OCI-LY3 (cell line): Measurements from ENCODE around the gene CHST15.

Experiments used
- EZH2phosphoT487 ChIP-seq: fragments of 200-600 bp; shearing (Covaris generic); IDR thresholded peaks from 2 replicates; pipeline ENCODE4 v1.6.1; 2018; ENCODE audit warnings: antibody characterized with exemption, mixed run types, low read depth
- TF ChIP-seq, protein P1 (sequence below): fragments of 200-600, 300-600 bp; sonication (generic); IDR thresholded peaks from 2 replicates; pipeline ENCODE4 v1.5.1; 2014; ENCODE audit warnings: antibody characterized with exemption, low read length, low read depth

DNA sequence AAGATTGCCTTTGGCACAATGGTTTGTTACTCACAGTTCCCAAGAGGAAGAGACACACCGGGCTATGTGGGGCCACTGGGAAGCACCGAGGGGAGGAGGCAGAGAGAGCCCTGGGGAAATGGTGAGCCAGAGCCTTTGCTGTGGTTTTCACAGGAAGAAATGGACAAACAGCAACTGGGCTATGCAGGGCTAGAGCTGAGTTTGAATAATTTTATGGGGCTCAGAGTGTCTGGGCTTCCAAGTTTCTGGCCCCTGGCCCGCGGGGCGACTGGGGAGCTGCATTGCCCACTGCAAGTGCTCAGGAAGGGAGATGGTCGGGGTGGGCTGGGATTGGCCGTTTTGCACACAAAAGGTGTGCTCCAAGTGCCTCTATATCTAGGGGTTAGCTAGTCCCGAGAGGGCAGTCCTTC, 92.6 kb downstream of the CHST15 start:
- TF ChIP-seq, protein P1, sequence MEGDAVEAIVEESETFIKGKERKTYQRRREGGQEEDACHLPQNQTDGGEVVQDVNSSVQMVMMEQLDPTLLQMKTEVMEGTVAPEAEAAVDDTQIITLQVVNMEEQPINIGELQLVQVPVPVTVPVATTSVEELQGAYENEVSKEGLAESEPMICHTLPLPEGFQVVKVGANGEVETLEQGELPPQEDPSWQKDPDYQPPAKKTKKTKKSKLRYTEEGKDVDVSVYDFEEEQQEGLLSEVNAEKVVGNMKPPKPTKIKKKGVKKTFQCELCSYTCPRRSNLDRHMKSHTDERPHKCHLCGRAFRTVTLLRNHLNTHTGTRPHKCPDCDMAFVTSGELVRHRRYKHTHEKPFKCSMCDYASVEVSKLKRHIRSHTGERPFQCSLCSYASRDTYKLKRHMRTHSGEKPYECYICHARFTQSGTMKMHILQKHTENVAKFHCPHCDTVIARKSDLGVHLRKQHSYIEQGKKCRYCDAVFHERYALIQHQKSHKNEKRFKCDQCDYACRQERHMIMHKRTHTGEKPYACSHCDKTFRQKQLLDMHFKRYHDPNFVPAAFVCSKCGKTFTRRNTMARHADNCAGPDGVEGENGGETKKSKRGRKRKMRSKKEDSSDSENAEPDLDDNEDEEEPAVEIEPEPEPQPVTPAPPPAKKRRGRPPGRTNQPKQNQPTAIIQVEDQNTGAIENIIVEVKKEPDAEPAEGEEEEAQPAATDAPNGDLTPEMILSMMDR, result no peak
- TF ChIP-seq EZH2phosphoT487, result no peak
